ENCODE data around the gene VEGFB. TPM values are rescaled to one million over a fixed set of nuclear protein-coding genes. Genes with fewer than 3 reads are reported as not detected.
A peak's percentile ranks its signal among the peaks of the same experiment; 100 is the strongest.

The VEGFB gene
- total RNA-seq, 1 donor from 2014 or later, result 172 TPM

GRCh38 chr11:64226507-64227051 is 7.8 kb upstream of the VEGFB start:
- DNase-seq (peak; percentile 87), ATAC-seq (peak; percentile 65)
- intact Hi-C loops (cut with DNase I), result no loop called here
- H3K36me3 ChIP-seq, result peaks cover 18% of the 10 kb centered on the region
- H3K9me3 ChIP-seq, result no peaks in the 10 kb centered on the region
- peak overlapping the region; percentile 93 for H3K27ac ChIP-seq
- peak overlapping the region; percentile 96 for H3K4me3 ChIP-seq
- no peak for TF ChIP-seq CTCF (IDR thresholded peaks at IDR 0.05)
- peaks cover 40% of the 10 kb centered on the region for H3K4me1 ChIP-seq
- H3K27me3 ChIP-seq, result no peaks in the 10 kb centered on the region

GRCh38 chr11:64227405-64227956 is 6.9 kb upstream of the VEGFB start:
- Histone ChIP-seq H3K9me3 (no peaks in the 10 kb centered on the region), H3K4me3 (peak overlapping the region; percentile 96), H3K36me3 (peaks cover 12% of the 10 kb centered on the region), H3K4me1 (peaks cover 42% of the 10 kb centered on the region), H3K27ac (peak overlapping the region; percentile 93), H3K27me3 (no peaks in the 10 kb centered on the region)
- TF ChIP-seq CTCF (IDR thresholded peaks at IDR 0.05), result no peak
- DNase-seq (no peak), ATAC-seq (no peak)
- intact Hi-C loops (cut with DNase I), result no loop called here

GRCh38 chr11:64229090-64229743 is 5.2 kb upstream of the VEGFB start:
- DNase-seq (peak; percentile 54), ATAC-seq (no peak)
- Histone ChIP-seq H3K27me3 (no peaks in the 10 kb centered on the region), H3K36me3 (no peaks in the 10 kb centered on the region), H3K4me3 (no peak overlapping the region), H3K4me1 (peaks cover 53% of the 10 kb centered on the region), H3K27ac (peak overlapping the region; percentile 92), H3K9me3 (no peaks in the 10 kb centered on the region)
- no peak for TF ChIP-seq CTCF (IDR thresholded peaks at IDR 0.05)
- intact Hi-C loops (cut with DNase I), result no loop called here

- no peaks in the 10 kb centered on the region for H3K36me3 ChIP-seq
- H3K27ac ChIP-seq, result peak overlapping the region; percentile 92
- H3K27me3 ChIP-seq, result no peaks in the 10 kb centered on the region
- H3K4me1 ChIP-seq, result peaks cover 51% of the 10 kb centered on the region
- no peak for TF ChIP-seq CTCF (IDR thresholded peaks at IDR 0.05)
- peak overlapping the region; percentile 82 for H3K4me3 ChIP-seq
- ATAC-seq (no peak), DNase-seq (no peak)
- H3K9me3 ChIP-seq, result no peaks in the 10 kb centered on the region
- intact Hi-C loops (cut with DNase I), result no loop called here
Measured at GRCh38 chr11:64229744-64230170, 4.6 kb upstream of the VEGFB start.

- Histone ChIP-seq H3K27ac (peak within 1 kb of the TSS; percentile 92), H3K4me3 (peak within 1 kb of the TSS; percentile 82), H3K4me1 (peaks cover 48% of the 10 kb centered on the region), H3K27me3 (no peaks in the 10 kb centered on the region), H3K36me3 (no peaks in the 10 kb centered on the region), H3K9me3 (no peaks in the 10 kb centered on the region)
- no peak for TF ChIP-seq CTCF (IDR thresholded peaks at IDR 0.05)
- DNase-seq (peak; percentile 94), ATAC-seq (peak; percentile 72)
- intact Hi-C loops (cut with DNase I), result no loop called here
Measured at GRCh38 chr11:64230171-64230984, 4.0 kb upstream of the VEGFB start, which contains the start of gene DNAJC4. DNAJC4 (plus strand) TSS chr11:64230548; CDS start chr11:64230855, 307 bp downstream.
